Measurements from ENCODE around the gene TMEM254. TPM values are rescaled to one million over a fixed set of nuclear protein-coding genes. Genes with fewer than 3 reads are reported as not detected.

TMEM254 gene
- total and polyA plus RNA-seq, 2 of the 13 experiments (the other 11 are each of a cell fraction or from before 2014, with no cell fraction given) = 11.2 to 39.0 TPM

DNA sequence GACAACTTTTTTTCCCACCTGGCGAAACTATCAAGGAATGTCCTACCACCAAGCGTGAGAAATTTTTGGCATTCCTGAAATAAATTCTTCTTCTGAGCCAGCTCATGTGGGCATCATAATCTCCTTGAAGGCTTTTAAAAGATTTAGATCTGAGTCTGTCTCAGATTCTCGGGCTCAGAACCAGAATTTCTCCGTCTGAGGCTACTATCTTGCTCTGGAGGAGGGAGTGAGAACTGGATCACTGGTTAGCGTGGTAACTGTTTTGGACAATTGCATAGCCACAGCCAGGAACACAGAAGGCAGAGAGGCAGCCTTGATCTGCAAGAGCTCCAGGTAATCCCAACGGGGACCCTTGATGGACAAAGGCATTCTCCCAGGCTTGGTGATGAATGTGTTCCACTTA, 53.0 kb downstream of the TMEM254 start:
- peaks cover 5 to 22% of the 10 kb centered on the region in 2 experiments; a peak in 4 of 5 replicates for H3K27me3 ChIP-seq (ENCODE audit: control insufficient read depth in 1 of 2, insufficient read depth in 2 of 2, low read length in 2 of 2)
- no peak overlapping the region for H3K27ac ChIP-seq (ENCODE audit: extremely low read length, insufficient read depth, low read length)
- H4K20me1 ChIP-seq (ENCODE audit: insufficient read depth, low read length) = no peaks in the 10 kb centered on the region
- no TSS peak for BruUV-seq (replicated peaks)
- FAIRE-seq (no peak), ATAC-seq (no peak), DNase-seq (ENCODE audit: low spot score) (no peak)
- WGBS (ENCODE audit: low lambda C conversion rate) = 37% methylated on average over 5 of the region's 6 CpGs
- TF ChIP-seq EED (CRISPR knock-in tag; IDR thresholded peaks at IDR 0.05) (no peak), FOXA1 (IDR thresholded peaks at IDR 0.05) (no peak), FOXA1 (CRISPR knock-in tag; IDR thresholded peaks at IDR 0.05) (no peak), ZNF773 (CRISPR knock-in tag; IDR thresholded peaks at IDR 0.05; ENCODE audit: borderline replicate concordance) (no peak), TCF7L2 (IDR thresholded peaks at IDR 0.05; ENCODE audit: low read depth, low read length) (no peak)
- no peak overlapping the region for H3K4me2 ChIP-seq (ENCODE audit: low read depth, low read length)
- POLR2A ChIA-PET = no interaction called here
- H3K4me1 ChIP-seq (ENCODE audit: insufficient read depth, low read length) = 0 out of 2 replicates have a peak, but pooled peaks cover 5% of the 10 kb centered on the region
- no peak overlapping the region for H3K4me3 ChIP-seq (replicated peaks in 1 of 3; ENCODE audit: insufficient read depth in 1 of 3, low read depth in 2 of 3, low read length in 3 of 3)
- intact Hi-C loops (cut with micrococcal nuclease; ENCODE audit: unreplicated experiment) = loop anchor here (2.0 kb wide), 1 partner anchor 73 kb away; no protein-coding TSS in a partner anchor
- H3K9ac ChIP-seq (ENCODE audit: insufficient read depth, low read depth, low read length) = no peak overlapping the region
- H3K79me2 ChIP-seq (ENCODE audit: insufficient read depth, low read length) = no peaks in the 10 kb centered on the region
- in situ Hi-C loops (cut with HindIII; ENCODE audit: extremely low pct_ligation_motif_present, low pct_unique_long_range_greater_than_20kb) = no loop called here
- no peaks in the 10 kb centered on the region for H3K9me3 ChIP-seq (ENCODE audit: low read length)
- H2AFZ ChIP-seq (ENCODE audit: low read length) = no peak overlapping the region
- H3K36me3 ChIP-seq (replicated peaks in 1 of 2; ENCODE audit: control insufficient read depth in 1 of 2, insufficient read depth in 2 of 2, low read length in 2 of 2) = no peaks in the 10 kb centered on the region
- CTCF ChIA-PET (ENCODE audit: low intra/inter-chr PET ratio, low total read pairs) = no interaction called here

GRCh38 chr10:80132299-80133139, 54.1 kb downstream of the TMEM254 start, which contains the start of gene PLAC9:
TSS of gene PLAC9 (plus strand) at chr10:80132730. CDS start at chr10:80132763, 33 bp downstream.
- ATAC-seq = peak; percentile 88
- no peaks in the 10 kb centered on the region for H3K9me3 ChIP-seq (ENCODE audit: low read length)
- no peak within 1 kb of the TSS for H2AFZ ChIP-seq (ENCODE audit: low read length)
- intact Hi-C loops (cut with micrococcal nuclease; ENCODE audit: unreplicated experiment) (no loop called here), in situ Hi-C loops (cut with HindIII; ENCODE audit: extremely low pct_ligation_motif_present, low pct_unique_long_range_greater_than_20kb) (no loop called here)
- ChIA-PET POLR2A (no interaction called here), CTCF (ENCODE audit: low intra/inter-chr PET ratio, low total read pairs) (no interaction called here)
- TF ChIP-seq ZNF768 (CRISPR knock-in tag; IDR thresholded peaks at IDR 0.05) (peak; percentile 35; the same call in 1 of the 2 replicates), HNRNPLL (IDR thresholded peaks at IDR 0.05; ENCODE audit: low read depth, low read length, poor library complexity, severe bottlenecking) (peak; percentile 21), ZNF484 (CRISPR knock-in tag; IDR thresholded peaks at IDR 0.05; ENCODE audit: borderline replicate concordance, low read depth) (no peak), ZNF800 (CRISPR knock-in tag; IDR thresholded peaks at IDR 0.05) (peak; percentile 89; the same call in 1 of the 2 replicates), MXI1 (IDR thresholded peaks at IDR 0.05; ENCODE audit: borderline replicate concordance, low read depth, low read length) (no peak), EZH2 (conservative IDR thresholded peaks at IDR 0.05; ENCODE audit: low read depth, low read length) (peak; percentile 86; the same call in 1 of the 2 replicates)
- TF ChIP-seq, protein P1, sequence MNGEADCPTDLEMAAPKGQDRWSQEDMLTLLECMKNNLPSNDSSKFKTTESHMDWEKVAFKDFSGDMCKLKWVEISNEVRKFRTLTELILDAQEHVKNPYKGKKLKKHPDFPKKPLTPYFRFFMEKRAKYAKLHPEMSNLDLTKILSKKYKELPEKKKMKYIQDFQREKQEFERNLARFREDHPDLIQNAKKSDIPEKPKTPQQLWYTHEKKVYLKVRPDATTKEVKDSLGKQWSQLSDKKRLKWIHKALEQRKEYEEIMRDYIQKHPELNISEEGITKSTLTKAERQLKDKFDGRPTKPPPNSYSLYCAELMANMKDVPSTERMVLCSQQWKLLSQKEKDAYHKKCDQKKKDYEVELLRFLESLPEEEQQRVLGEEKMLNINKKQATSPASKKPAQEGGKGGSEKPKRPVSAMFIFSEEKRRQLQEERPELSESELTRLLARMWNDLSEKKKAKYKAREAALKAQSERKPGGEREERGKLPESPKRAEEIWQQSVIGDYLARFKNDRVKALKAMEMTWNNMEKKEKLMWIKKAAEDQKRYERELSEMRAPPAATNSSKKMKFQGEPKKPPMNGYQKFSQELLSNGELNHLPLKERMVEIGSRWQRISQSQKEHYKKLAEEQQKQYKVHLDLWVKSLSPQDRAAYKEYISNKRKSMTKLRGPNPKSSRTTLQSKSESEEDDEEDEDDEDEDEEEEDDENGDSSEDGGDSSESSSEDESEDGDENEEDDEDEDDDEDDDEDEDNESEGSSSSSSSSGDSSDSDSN (CRISPR knock-in tag; IDR thresholded peaks at IDR 0.05) = peak; percentile 69; the same call in 1 of the 2 replicates
- no peak for DNase-seq (ENCODE audit: low spot score)
- BruUV-seq (replicated peaks) = no TSS peak
- 7% methylated on average over 26 of the region's 58 CpGs for WGBS (ENCODE audit: low lambda C conversion rate)
- H3K36me3 ChIP-seq (replicated peaks in 1 of 2; ENCODE audit: control insufficient read depth in 1 of 2, insufficient read depth in 2 of 2, low read length in 2 of 2) = no peaks in the 10 kb centered on the region
- 0 out of 2 replicates have a peak, but pooled peaks cover 5% of the 10 kb centered on the region for H3K4me1 ChIP-seq (ENCODE audit: insufficient read depth, low read length)
- FAIRE-seq = no peak
- H3K27me3 ChIP-seq (ENCODE audit: control insufficient read depth in 1 of 2, insufficient read depth in 2 of 2, low read length in 2 of 2) = peaks cover 9 to 30% of the 10 kb centered on the region in 2 experiments
- H3K9ac ChIP-seq (ENCODE audit: insufficient read depth, low read depth, low read length) = no peak within 1 kb of the TSS
- no peaks in the 10 kb centered on the region for H4K20me1 ChIP-seq (ENCODE audit: insufficient read depth, low read length)
- no peaks in the 10 kb centered on the region for H3K79me2 ChIP-seq (ENCODE audit: insufficient read depth, low read length)
- H3K4me2 ChIP-seq (ENCODE audit: low read depth, low read length) = peak within 1 kb of the TSS; percentile 57
- H3K4me3 ChIP-seq (replicated peaks in 1 of 3; ENCODE audit: insufficient read depth in 1 of 3, low read depth in 2 of 3, low read length in 3 of 3) = peak within 1 kb of the TSS; percentile 7 to 62 (median 12); a peak in 4 of 6 replicates
- no peak within 1 kb of the TSS for H3K27ac ChIP-seq (ENCODE audit: extremely low read length, insufficient read depth, low read length)
